ENCODE measurements around the gene AUTS2.

GRCh38 chr7:69608049-69608448, 9.8 kb downstream of the AUTS2 start:
- TF ChIP-seq MED1 (CRISPR knock-in tag; IDR thresholded peaks at IDR 0.05; ENCODE audit: borderline replicate concordance) (no peak), ELK1 (CRISPR knock-in tag; IDR thresholded peaks at IDR 0.05) (no peak), MLX (CRISPR knock-in tag; conservative IDR thresholded peaks at IDR 0.05) (no peak), HDAC2 (IDR thresholded peaks at IDR 0.05) (no peak), ATF7 (IDR thresholded peaks at IDR 0.05) (no peak), ATF6 (CRISPR knock-in tag; IDR thresholded peaks at IDR 0.05) (no peak), ZKSCAN8 (CRISPR knock-in tag; IDR thresholded peaks at IDR 0.05) (no peak), RBM39 (optimal IDR thresholded peaks at IDR 0.05; ENCODE audit: low read depth, low read length) (no peak), GABPA (tag; conservative IDR thresholded peaks at IDR 0.05; ENCODE audit: low read depth) (no peak)
- TF ChIP-seq, protein P1, sequence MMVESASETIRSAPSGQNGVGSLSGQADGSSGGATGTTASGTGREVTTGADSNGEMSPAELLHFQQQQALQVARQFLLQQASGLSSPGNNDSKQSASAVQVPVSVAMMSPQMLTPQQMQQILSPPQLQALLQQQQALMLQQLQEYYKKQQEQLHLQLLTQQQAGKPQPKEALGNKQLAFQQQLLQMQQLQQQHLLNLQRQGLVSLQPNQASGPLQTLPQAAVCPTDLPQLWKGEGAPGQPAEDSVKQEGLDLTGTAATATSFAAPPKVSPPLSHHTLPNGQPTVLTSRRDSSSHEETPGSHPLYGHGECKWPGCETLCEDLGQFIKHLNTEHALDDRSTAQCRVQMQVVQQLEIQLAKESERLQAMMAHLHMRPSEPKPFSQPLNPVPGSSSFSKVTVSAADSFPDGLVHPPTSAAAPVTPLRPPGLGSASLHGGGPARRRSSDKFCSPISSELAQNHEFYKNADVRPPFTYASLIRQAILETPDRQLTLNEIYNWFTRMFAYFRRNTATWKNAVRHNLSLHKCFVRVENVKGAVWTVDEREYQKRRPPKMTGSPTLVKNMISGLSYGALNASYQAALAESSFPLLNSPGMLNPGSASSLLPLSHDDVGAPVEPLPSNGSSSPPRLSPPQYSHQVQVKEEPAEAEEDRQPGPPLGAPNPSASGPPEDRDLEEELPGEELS (CRISPR knock-in tag; IDR thresholded peaks at IDR 0.05; ENCODE audit: borderline replicate concordance) = no peak
